ENCODE results near the gene NRDE2.

The NRDE2 gene

DNA sequence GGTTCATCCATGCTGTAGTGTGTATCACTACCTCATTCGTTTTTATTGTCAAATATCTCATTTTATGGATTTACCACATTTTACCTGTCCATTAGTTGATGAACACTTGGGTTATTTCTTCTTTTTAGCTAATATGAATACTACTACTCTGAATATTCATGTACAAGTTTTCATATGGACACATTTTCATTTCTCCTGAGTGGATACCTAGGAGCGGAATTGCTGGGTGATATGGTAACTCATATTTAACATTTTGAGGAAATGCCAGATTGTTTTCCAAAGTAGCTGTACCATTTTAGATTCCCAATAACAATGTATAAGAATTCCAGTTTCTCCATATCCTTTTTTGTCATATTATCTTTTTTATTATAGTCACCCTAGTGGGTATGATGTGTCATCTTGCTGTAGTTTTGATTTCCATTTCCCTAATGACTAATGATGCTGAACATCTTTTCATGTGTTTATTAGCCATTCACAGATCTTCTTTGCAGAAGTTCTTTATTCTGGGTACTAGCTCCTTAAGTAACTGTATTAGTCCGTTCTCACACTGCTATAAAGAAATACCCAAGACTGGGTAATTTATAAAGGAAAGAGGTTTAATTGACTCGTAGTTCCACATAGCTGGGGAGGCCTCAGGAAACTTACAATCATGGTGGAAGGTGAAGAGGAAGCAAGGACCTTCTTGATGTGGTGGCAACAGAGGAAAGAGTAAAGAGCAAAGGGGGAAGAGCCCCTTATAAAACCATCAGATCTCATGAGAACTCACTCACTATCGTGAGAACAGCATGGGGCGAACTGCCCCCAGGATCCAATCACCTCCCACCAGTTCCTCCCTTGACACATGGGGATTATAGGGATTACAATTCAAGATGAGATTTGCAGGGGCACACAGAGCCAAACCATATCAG, 11.9 kb downstream of the NRDE2 start:
- TF ChIP-seq, protein P1, sequence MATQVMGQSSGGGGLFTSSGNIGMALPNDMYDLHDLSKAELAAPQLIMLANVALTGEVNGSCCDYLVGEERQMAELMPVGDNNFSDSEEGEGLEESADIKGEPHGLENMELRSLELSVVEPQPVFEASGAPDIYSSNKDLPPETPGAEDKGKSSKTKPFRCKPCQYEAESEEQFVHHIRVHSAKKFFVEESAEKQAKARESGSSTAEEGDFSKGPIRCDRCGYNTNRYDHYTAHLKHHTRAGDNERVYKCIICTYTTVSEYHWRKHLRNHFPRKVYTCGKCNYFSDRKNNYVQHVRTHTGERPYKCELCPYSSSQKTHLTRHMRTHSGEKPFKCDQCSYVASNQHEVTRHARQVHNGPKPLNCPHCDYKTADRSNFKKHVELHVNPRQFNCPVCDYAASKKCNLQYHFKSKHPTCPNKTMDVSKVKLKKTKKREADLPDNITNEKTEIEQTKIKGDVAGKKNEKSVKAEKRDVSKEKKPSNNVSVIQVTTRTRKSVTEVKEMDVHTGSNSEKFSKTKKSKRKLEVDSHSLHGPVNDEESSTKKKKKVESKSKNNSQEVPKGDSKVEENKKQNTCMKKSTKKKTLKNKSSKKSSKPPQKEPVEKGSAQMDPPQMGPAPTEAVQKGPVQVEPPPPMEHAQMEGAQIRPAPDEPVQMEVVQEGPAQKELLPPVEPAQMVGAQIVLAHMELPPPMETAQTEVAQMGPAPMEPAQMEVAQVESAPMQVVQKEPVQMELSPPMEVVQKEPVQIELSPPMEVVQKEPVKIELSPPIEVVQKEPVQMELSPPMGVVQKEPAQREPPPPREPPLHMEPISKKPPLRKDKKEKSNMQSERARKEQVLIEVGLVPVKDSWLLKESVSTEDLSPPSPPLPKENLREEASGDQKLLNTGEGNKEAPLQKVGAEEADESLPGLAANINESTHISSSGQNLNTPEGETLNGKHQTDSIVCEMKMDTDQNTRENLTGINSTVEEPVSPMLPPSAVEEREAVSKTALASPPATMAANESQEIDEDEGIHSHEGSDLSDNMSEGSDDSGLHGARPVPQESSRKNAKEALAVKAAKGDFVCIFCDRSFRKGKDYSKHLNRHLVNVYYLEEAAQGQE (IDR thresholded peaks at IDR 0.05; ENCODE audit: low read depth): no peak
- TF ChIP-seq YY1 (IDR thresholded peaks at IDR 0.05; ENCODE audit: low read depth) (no peak), ZBTB7A (IDR thresholded peaks at IDR 0.05; ENCODE audit: low read depth) (no peak)
- TF ChIP-seq, protein P2, sequence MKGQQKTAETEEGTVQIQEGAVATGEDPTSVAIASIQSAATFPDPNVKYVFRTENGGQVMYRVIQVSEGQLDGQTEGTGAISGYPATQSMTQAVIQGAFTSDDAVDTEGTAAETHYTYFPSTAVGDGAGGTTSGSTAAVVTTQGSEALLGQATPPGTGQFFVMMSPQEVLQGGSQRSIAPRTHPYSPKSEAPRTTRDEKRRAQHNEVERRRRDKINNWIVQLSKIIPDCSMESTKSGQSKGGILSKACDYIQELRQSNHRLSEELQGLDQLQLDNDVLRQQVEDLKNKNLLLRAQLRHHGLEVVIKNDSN (IDR thresholded peaks at IDR 0.05): no peak

DNA sequence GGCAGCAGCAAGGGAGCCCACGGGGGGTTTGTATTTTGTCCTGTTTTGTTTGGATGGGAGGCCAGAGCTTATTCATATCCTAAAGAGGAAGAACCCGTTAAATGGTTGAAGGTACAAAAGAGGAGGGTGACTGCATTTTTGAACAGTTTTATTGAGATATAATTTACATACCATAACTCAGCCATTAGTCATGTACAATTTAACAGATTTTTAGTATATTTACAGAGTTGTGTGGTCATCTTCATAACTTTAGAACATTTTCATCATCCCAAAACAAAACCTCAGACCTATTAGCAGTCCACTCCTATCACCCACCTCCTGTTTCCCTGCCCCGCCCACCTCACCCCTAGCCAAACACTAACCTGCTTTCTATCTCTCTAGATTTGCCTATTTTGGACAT, 12.6 kb downstream of the NRDE2 start:
- no peak for TF ChIP-seq EGR1 (IDR thresholded peaks at IDR 0.05)
- no peak for TF ChIP-seq TCF12 (IDR thresholded peaks at IDR 0.05; ENCODE audit: low read depth)
- TF ChIP-seq FOXM1 (IDR thresholded peaks at IDR 0.05; ENCODE audit: borderline replicate concordance, low read depth): no peak
- no peak for TF ChIP-seq YY1 (IDR thresholded peaks at IDR 0.05; ENCODE audit: low read depth)
- TF ChIP-seq CREB1 (IDR thresholded peaks at IDR 0.05; ENCODE audit: low read depth): no peak
- no peak for TF ChIP-seq RAD21 (IDR thresholded peaks at IDR 0.05; ENCODE audit: low read depth)
- TF ChIP-seq, protein P3, sequence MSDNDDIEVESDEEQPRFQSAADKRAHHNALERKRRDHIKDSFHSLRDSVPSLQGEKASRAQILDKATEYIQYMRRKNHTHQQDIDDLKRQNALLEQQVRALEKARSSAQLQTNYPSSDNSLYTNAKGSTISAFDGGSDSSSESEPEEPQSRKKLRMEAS (IDR thresholded peaks at IDR 0.05): no peak
- TF ChIP-seq CEBPB (IDR thresholded peaks at IDR 0.05): no peak
- no peak for TF ChIP-seq EP300 (IDR thresholded peaks at IDR 0.05; ENCODE audit: borderline replicate concordance)
- TF ChIP-seq, protein P2 (IDR thresholded peaks at IDR 0.05): no peak
- no peak for TF ChIP-seq ZBTB7A (IDR thresholded peaks at IDR 0.05; ENCODE audit: low read depth)
- no peak for TF ChIP-seq NFIC (IDR thresholded peaks at IDR 0.05)
- TF ChIP-seq, protein P1 (IDR thresholded peaks at IDR 0.05; ENCODE audit: low read depth): no peak
- TF ChIP-seq TAF1 (IDR thresholded peaks at IDR 0.05; ENCODE audit: low read depth): no peak

DNA sequence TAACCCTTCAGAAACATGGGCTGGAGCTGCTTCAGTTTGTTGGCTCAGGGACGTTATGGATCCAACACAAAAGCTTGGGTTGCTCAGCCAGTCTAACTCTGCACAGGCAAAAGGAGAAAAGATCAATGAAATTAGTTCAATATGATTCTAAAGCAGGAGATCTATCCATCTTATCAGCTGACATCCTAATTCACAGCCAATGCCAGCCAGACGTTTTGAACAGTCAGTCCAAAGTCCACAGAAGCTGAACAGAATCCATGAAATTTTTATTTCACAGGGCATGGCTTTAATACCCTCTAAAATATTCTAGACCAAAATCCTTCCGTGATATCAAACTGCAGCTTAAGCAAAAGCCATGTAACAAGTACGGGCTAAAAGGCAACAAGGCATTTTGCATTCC, 13.7 kb downstream of the NRDE2 start:
- TF ChIP-seq, protein P3 (IDR thresholded peaks at IDR 0.05): no peak
- TF ChIP-seq RAD21 (IDR thresholded peaks at IDR 0.05; ENCODE audit: low read depth): no peak
- TF ChIP-seq CEBPB (IDR thresholded peaks at IDR 0.05): no peak
- TF ChIP-seq YY1 (IDR thresholded peaks at IDR 0.05; ENCODE audit: low read depth): no peak
- TF ChIP-seq, protein P1 (IDR thresholded peaks at IDR 0.05; ENCODE audit: low read depth): no peak
- TF ChIP-seq ZBTB7A (IDR thresholded peaks at IDR 0.05; ENCODE audit: low read depth): no peak
- TF ChIP-seq EP300 (IDR thresholded peaks at IDR 0.05; ENCODE audit: borderline replicate concordance): no peak
- TF ChIP-seq TEAD4 (IDR thresholded peaks at IDR 0.05): no peak
- TF ChIP-seq, protein P2 (IDR thresholded peaks at IDR 0.05): no peak
- no peak for TF ChIP-seq TCF12 (IDR thresholded peaks at IDR 0.05; ENCODE audit: low read depth)
- no peak for TF ChIP-seq FOXM1 (IDR thresholded peaks at IDR 0.05; ENCODE audit: borderline replicate concordance, low read depth)
- TF ChIP-seq CREB1 (IDR thresholded peaks at IDR 0.05; ENCODE audit: low read depth): no peak
- TF ChIP-seq EGR1 (IDR thresholded peaks at IDR 0.05): no peak

DNA sequence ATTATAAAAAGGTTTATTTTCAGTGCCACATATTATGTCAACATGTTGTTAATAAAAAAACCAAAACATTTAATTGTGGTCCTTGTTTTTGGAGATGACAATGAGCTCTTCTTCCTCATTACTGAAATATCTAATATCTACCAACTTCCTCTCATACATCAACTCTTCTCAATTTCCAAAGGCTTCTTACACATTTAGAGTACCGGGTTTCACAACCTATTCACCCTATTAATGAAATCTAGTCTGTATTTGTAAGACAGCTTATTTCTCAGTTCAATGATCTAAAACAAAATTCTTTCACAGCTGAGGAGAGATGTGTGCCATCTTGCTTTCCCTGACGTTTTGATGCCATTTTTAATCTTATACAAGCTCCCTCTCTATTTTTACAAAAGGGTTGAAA, 14.5 kb downstream of the NRDE2 start:
- TF ChIP-seq, protein P1 (IDR thresholded peaks at IDR 0.05; ENCODE audit: low read depth): no peak
- TF ChIP-seq CREB1 (IDR thresholded peaks at IDR 0.05; ENCODE audit: low read depth) (no peak), EGR1 (IDR thresholded peaks at IDR 0.05) (no peak), NFIC (IDR thresholded peaks at IDR 0.05) (no peak), RAD21 (IDR thresholded peaks at IDR 0.05; ENCODE audit: low read depth) (no peak)
